ENCODE results near the gene NIPSNAP3A.

GRCh38 chr9:104746798-104747197 is 685 bp upstream of the NIPSNAP3A start:
- TF ChIP-seq CTCF (IDR thresholded peaks at IDR 0.05), result no peak
- TF ChIP-seq REST (IDR thresholded peaks at IDR 0.05; ENCODE audit: insufficient read depth in 1 of 2, low read depth in 2 of 2, low read length in 1 of 2), result no peak
- no peak for TF ChIP-seq POLR2AphosphoS5 (IDR thresholded peaks at IDR 0.05; ENCODE audit: low read depth, low read length)
- no peak for TF ChIP-seq SIN3A (IDR thresholded peaks at IDR 0.05; ENCODE audit: borderline replicate concordance, insufficient read depth, low read depth, low read length)
- no peak for TF ChIP-seq TCF7L2 (IDR thresholded peaks at IDR 0.05; ENCODE audit: low read depth, low read length)

All from Panc1 (cell line).